HepG2 (cell line): ENCODE data around the gene TMCO4. TPM values are rescaled to one million over a fixed set of nuclear protein-coding genes. Genes with fewer than 3 reads are reported as not detected.

ENCODE experiments used
- FOXJ3 ChIP-seq: sonication (generic); formaldehyde crosslinking; IDR thresholded peaks from 2 replicates; pipeline ENCODE4 v1.4.0; 2020; ENCODE audit warnings: missing genetic modification reagents, mild to moderate bottlenecking, borderline replicate concordance
- GABPA ChIP-seq, 2 experiments: IDR thresholded peaks; 2 replicates each; pipeline ENCODE4 v1.6.1; 2011 to 2016; ENCODE audit warnings: low read depth in 2 of 2, low read length in 1 of 2, missing biosample characterization in 1 of 2, missing genetic modification characterization in 1 of 2
- NR2F6 ChIP-seq, 2 experiments: IDR thresholded peaks; 2 replicates each; pipeline ENCODE4 v1.6.1; 2016; ENCODE audit warnings: antibody characterized with exemption in 1 of 2, mild to moderate bottlenecking in 1 of 2
- PHF8 ChIP-seq: sonication (generic); formaldehyde crosslinking; IDR thresholded peaks from 2 replicates; pipeline ENCODE4 v1.5.0; 2020; ENCODE audit warnings: missing genetic modification reagents
- SKI ChIP-seq: fragments of 450-650 bp; IDR thresholded peaks from one replicate; pipeline ENCODE4 v1.6.1; 2018; ENCODE audit warnings: mild to moderate bottlenecking; ENCODE audit not compliant: partially characterized antibody
- SMAD1 ChIP-seq: sonication (generic); formaldehyde crosslinking; IDR thresholded peaks from 2 replicates; pipeline ENCODE4 v1.4.0; 2020; ENCODE audit warnings: missing genetic modification reagents, low read depth, mild to moderate bottlenecking, borderline replicate concordance
- TCF7 ChIP-seq: sonication (generic); IDR thresholded peaks from 2 replicates; pipeline ENCODE4 v1.6.1; 2016; ENCODE audit warnings: antibody characterized with exemption, low read depth
- ZBTB20 ChIP-seq: sonication (generic); formaldehyde crosslinking; IDR thresholded peaks from 2 replicates; pipeline ENCODE4 v1.8.1; 2023; ENCODE audit warnings: missing genetic modification reagents, low read depth, mild to moderate bottlenecking, borderline replicate concordance
- ZFP1 ChIP-seq: IDR thresholded peaks from 2 replicates; pipeline ENCODE4 v1.6.1; 2016
- ZNF331 ChIP-seq: sonication (generic); formaldehyde crosslinking; IDR thresholded peaks from 2 replicates; pipeline ENCODE4 v1.4.0; 2020; ENCODE audit warnings: missing genetic modification reagents
- ZNF34 ChIP-seq: sonication (generic); formaldehyde crosslinking; IDR thresholded peaks from 2 replicates; pipeline ENCODE4 v1.4.0; 2020; ENCODE audit warnings: mild to moderate bottlenecking, missing genetic modification reagents, borderline replicate concordance
- ZSCAN9 ChIP-seq: IDR thresholded peaks from 2 replicates; pipeline ENCODE4 v1.6.1; 2016; ENCODE audit warnings: borderline replicate concordance
- polyA plus RNA-seq, 8 experiments: library from polyadenylated mRNA; depleted of rRNA in 3 of 8; stranded (reverse) in 7 of 8; unstranded in 1 of 8; fragments of >200 nt; fragmentation: Illumina TruSeq in 4 of 8; extraction: Trizol in 4 of 8; gene quantifications; 2 replicates each; pipeline versions ENCODE4 v1.2.1 to v1.2.3, GENCODE V29; 2011 to 2016; ENCODE audit warnings: low read depth in 4 of 8, missing spikeins in 1 of 8, mixed read lengths in 1 of 8; ENCODE audit not compliant: insufficient read depth in 1 of 8
- total RNA-seq, 5 experiments: library from RNA; depleted of rRNA; stranded (reverse); fragments of >200 nt; fragmentation: Illumina TruSeq; extraction: Trizol; gene quantifications; 2 replicates each; pipeline ENCODE4 v1.2.3, GENCODE V29; 2016; ENCODE audit warnings: low read depth in 1 of 5
- TF ChIP-seq, protein P1 (sequence below): sonication (generic); formaldehyde crosslinking; IDR thresholded peaks from 2 replicates; pipeline ENCODE4 v1.4.0; 2020; ENCODE audit warnings: mild to moderate bottlenecking, missing genetic modification reagents
- TF ChIP-seq, protein P2 (sequence below): sonication (generic); formaldehyde crosslinking; conservative IDR thresholded peaks from 2 replicates; pipeline ENCODE4 v1.4.0; 2020; ENCODE audit warnings: missing genetic modification reagents
- TF ChIP-seq, protein P3 (sequence below): sonication (generic); formaldehyde crosslinking; IDR thresholded peaks from 2 replicates; pipeline ENCODE4 v1.8.1; 2023; ENCODE audit warnings: missing genetic modification reagents, mild to moderate bottlenecking, borderline replicate concordance
- TF ChIP-seq, protein P4 (sequence below): fragments of 450-650 bp; IDR thresholded peaks from 2 replicates; pipeline ENCODE4 v1.6.1; 2017; ENCODE audit warnings: mild to moderate bottlenecking
- TF ChIP-seq, protein P5 (sequence below): sonication (generic); formaldehyde crosslinking; conservative IDR thresholded peaks from 2 replicates; pipeline ENCODE4 v1.4.0; 2020; ENCODE audit warnings: missing genetic modification reagents
- TF ChIP-seq, protein P6 (sequence below): IDR thresholded peaks from 2 replicates; pipeline ENCODE4 v1.6.1; 2016; ENCODE audit warnings: missing compliant biosample characterization, missing genetic modification reagents, borderline replicate concordance

TMCO4 gene
- total and polyA plus RNA-seq, 2 of the 13 experiments (the other 11 are each of a cell fraction or from before 2014, with no cell fraction given): 2.1 to 4.1 TPM

DNA sequence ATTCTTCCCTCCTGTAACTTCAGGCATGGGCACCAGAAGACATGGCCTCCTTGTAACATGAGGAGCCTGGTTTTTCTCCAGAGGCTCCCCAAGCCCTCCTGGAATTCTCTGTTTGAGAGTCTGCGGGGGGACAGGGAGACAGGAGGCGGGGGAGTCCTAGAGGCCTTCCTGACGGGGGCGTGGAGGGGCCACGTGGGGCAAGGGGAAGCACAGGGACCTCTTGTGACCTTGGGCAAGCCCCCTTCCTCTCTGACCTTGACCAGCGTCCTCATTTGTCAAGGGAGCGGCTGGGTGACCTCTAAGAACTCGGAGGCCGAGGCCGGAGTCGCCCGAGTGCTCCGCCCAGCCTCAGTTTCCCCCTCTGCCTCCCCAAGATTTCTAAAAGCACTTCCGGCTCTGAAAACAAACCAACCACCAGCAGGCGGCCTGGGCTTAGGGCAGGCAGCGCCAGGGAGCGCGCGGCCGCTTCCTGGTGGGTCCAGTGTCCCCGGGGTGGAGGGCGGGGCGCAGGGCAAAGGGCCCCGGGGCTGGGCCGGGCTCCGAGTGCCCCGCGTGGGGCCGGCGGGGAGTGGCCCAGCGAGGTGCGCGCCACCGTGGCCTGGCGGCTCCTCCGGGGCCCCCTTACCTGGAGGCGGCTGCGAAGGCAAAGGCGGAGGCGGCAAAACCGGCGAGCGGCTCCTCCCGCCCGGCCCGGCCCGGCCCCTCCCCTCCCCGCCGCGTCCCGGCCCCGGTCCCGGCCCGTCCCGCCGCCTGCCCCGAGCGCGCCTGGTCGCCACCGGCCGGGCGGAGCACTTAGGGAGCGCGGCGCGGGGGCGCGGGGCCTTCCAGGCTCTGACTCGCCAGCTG, at the start of gene TMCO4 (continued):
- TF ChIP-seq, protein P1, sequence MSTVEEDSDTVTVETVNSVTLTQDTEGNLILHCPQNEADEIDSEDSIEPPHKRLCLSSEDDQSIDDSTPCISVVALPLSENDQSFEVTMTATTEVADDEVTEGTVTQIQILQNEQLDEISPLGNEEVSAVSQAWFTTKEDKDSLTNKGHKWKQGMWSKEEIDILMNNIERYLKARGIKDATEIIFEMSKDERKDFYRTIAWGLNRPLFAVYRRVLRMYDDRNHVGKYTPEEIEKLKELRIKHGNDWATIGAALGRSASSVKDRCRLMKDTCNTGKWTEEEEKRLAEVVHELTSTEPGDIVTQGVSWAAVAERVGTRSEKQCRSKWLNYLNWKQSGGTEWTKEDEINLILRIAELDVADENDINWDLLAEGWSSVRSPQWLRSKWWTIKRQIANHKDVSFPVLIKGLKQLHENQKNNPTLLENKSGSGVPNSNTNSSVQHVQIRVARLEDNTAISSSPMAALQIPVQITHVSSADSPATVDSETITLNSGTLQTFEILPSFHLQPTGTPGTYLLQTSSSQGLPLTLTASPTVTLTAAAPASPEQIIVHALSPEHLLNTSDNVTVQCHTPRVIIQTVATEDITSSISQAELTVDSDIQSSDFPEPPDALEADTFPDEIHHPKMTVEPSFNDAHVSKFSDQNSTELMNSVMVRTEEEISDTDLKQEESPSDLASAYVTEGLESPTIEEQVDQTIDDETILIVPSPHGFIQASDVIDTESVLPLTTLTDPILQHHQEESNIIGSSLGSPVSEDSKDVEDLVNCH (CRISPR knock-in tag): no peak
- TF ChIP-seq FOXJ3 (CRISPR knock-in tag) (no peak), ZNF331 (CRISPR knock-in tag) (no peak), SKI (no peak), ZFP1 (no peak), ZNF34 (no peak), ZSCAN9 (CRISPR knock-in tag) (no peak), GABPA (IDR thresholded peaks at IDR 0.05; ENCODE audit: low read depth, low read length) (no peak), GABPA (CRISPR knock-in tag; IDR thresholded peaks at IDR 0.05; ENCODE audit: low read depth) (no peak), ZBTB20 (no peak), NR2F6 (IDR thresholded peaks at IDR 0.05) (peak; percentile 56; the same call in 1 of the 2 replicates), NR2F6 (CRISPR knock-in tag; IDR thresholded peaks at IDR 0.05) (no peak), TCF7 (no peak), SMAD1 (CRISPR knock-in tag) (no peak), PHF8 (CRISPR knock-in tag) (peak; percentile 62)
- TF ChIP-seq, protein P2, sequence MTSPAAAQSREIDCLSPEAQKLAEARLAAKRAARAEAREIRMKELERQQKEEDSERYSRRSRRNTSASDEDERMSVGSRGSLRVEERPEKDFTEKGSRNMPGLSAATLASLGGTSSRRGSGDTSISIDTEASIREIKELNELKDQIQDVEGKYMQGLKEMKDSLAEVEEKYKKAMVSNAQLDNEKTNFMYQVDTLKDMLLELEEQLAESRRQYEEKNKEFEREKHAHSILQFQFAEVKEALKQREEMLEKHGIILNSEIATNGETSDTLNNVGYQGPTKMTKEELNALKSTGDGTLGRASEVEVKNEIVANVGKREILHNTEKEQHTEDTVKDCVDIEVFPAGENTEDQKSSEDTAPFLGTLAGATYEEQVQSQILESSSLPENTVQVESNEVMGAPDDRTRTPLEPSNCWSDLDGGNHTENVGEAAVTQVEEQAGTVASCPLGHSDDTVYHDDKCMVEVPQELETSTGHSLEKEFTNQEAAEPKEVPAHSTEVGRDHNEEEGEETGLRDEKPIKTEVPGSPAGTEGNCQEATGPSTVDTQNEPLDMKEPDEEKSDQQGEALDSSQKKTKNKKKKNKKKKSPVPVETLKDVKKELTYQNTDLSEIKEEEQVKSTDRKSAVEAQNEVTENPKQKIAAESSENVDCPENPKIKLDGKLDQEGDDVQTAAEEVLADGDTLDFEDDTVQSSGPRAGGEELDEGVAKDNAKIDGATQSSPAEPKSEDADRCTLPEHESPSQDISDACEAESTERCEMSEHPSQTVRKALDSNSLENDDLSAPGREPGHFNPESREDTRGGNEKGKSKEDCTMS: no peak
- TF ChIP-seq, protein P3, sequence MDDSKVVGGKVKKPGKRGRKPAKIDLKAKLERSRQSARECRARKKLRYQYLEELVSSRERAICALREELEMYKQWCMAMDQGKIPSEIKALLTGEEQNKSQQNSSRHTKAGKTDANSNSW: no peak
- TF ChIP-seq, protein P4, sequence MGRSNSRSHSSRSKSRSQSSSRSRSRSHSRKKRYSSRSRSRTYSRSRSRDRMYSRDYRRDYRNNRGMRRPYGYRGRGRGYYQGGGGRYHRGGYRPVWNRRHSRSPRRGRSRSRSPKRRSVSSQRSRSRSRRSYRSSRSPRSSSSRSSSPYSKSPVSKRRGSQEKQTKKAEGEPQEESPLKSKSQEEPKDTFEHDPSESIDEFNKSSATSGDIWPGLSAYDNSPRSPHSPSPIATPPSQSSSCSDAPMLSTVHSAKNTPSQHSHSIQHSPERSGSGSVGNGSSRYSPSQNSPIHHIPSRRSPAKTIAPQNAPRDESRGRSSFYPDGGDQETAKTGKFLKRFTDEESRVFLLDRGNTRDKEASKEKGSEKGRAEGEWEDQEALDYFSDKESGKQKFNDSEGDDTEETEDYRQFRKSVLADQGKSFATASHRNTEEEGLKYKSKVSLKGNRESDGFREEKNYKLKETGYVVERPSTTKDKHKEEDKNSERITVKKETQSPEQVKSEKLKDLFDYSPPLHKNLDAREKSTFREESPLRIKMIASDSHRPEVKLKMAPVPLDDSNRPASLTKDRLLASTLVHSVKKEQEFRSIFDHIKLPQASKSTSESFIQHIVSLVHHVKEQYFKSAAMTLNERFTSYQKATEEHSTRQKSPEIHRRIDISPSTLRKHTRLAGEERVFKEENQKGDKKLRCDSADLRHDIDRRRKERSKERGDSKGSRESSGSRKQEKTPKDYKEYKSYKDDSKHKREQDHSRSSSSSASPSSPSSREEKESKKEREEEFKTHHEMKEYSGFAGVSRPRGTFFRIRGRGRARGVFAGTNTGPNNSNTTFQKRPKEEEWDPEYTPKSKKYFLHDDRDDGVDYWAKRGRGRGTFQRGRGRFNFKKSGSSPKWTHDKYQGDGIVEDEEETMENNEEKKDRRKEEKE: no peak
- TF ChIP-seq, protein P5, sequence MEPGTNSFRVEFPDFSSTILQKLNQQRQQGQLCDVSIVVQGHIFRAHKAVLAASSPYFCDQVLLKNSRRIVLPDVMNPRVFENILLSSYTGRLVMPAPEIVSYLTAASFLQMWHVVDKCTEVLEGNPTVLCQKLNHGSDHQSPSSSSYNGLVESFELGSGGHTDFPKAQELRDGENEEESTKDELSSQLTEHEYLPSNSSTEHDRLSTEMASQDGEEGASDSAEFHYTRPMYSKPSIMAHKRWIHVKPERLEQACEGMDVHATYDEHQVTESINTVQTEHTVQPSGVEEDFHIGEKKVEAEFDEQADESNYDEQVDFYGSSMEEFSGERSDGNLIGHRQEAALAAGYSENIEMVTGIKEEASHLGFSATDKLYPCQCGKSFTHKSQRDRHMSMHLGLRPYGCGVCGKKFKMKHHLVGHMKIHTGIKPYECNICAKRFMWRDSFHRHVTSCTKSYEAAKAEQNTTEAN (CRISPR knock-in tag): no peak
- TF ChIP-seq, protein P6, sequence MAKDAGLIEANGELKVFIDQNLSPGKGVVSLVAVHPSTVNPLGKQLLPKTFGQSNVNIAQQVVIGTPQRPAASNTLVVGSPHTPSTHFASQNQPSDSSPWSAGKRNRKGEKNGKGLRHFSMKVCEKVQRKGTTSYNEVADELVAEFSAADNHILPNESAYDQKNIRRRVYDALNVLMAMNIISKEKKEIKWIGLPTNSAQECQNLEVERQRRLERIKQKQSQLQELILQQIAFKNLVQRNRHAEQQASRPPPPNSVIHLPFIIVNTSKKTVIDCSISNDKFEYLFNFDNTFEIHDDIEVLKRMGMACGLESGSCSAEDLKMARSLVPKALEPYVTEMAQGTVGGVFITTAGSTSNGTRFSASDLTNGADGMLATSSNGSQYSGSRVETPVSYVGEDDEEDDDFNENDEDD: no peak
